ENCODE results near the gene MIP.

DNA sequence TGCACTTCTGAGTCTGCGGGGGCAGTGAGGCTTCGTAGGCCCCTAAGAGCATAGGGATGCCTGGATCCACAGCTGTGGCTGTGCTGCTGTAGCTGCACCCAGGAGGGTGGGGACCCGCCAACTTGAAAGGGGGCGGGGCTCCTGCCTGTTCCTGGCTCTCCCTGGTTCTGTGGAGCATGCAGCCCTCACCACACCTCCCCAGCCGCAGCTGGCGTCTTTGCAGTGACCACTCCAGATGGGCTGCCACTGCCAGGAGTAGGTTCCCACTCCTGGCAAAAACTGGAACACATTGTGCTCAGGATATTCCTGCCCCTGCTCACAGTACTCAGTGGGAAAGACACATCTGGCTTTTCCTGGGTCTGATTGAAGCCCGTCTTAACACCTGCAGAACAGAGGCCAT, 41.1 kb downstream of the MIP start:
- TF ChIP-seq, protein P1, sequence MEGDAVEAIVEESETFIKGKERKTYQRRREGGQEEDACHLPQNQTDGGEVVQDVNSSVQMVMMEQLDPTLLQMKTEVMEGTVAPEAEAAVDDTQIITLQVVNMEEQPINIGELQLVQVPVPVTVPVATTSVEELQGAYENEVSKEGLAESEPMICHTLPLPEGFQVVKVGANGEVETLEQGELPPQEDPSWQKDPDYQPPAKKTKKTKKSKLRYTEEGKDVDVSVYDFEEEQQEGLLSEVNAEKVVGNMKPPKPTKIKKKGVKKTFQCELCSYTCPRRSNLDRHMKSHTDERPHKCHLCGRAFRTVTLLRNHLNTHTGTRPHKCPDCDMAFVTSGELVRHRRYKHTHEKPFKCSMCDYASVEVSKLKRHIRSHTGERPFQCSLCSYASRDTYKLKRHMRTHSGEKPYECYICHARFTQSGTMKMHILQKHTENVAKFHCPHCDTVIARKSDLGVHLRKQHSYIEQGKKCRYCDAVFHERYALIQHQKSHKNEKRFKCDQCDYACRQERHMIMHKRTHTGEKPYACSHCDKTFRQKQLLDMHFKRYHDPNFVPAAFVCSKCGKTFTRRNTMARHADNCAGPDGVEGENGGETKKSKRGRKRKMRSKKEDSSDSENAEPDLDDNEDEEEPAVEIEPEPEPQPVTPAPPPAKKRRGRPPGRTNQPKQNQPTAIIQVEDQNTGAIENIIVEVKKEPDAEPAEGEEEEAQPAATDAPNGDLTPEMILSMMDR (IDR thresholded peaks at IDR 0.05) = no peak
- no peak for TF ChIP-seq EP300 (IDR thresholded peaks at IDR 0.05)
